Measurements from ENCODE around the gene ANKRD33. TPM values are rescaled to one million over a fixed set of nuclear protein-coding genes. Genes with fewer than 3 reads are reported as not detected.
"Not testable (repeated sequence)": the region's sequence is repeated elsewhere in the genome, so short reads cannot be mapped to it uniquely, and the experiment has no call there.

ANKRD33 gene
- total RNA-seq, 1 donor from 2014 or later, result not detected

- H3K27ac ChIP-seq, result no peak overlapping the region
Observed at GRCh38 chr12:51884676-51885229, 3.1 kb upstream of the ANKRD33 start.

GRCh38 chr12:51885294-51886020, 2.4 kb upstream of the ANKRD33 start:
- H3K36me3 ChIP-seq; H3K4me3 ChIP-seq; H3K4me1 ChIP-seq; H3K27me3 ChIP-seq; intact Hi-C loops (cut with DNase I); DNase-seq (ENCODE audit: low spot score in 2 of 2); H3K9me3 ChIP-seq: not testable (repeated sequence)
- H3K27ac ChIP-seq, result peak overlapping the region in 1 of 2 donors; percentile 26

More at GRCh38 chr12:51884676-51885229, 3.1 kb upstream of the ANKRD33 start:
- no peaks in the 10 kb centered on the region for H3K9me3 ChIP-seq
- DNase-seq (ENCODE audit: low spot score in 2 of 2), result no peak
- H3K27me3 ChIP-seq, result no peaks in the 10 kb centered on the region
- peaks cover 0 to 4% of the 10 kb centered on the region in 2 donors for H3K4me1 ChIP-seq
- no peaks in the 10 kb centered on the region for H3K36me3 ChIP-seq
- intact Hi-C loops (cut with DNase I), result no loop called here
- H3K4me3 ChIP-seq, result no peak overlapping the region
- no peak for TF ChIP-seq CTCF (IDR thresholded peaks at IDR 0.05)

- peaks cover 0 to 4% of the 10 kb centered on the region in 2 donors for H3K4me1 ChIP-seq
- DNase-seq (ENCODE audit: low spot score in 2 of 2), result peak; percentile 69 to 90
- no peaks in the 10 kb centered on the region for H3K36me3 ChIP-seq
- H3K27me3 ChIP-seq, result no peaks in the 10 kb centered on the region
- no peak overlapping the region for H3K4me3 ChIP-seq
- H3K9me3 ChIP-seq, result no peaks in the 10 kb centered on the region
- no peak for TF ChIP-seq CTCF (IDR thresholded peaks at IDR 0.05)
- intact Hi-C loops (cut with DNase I), result no loop called here
- H3K27ac ChIP-seq, result peak overlapping the region in 1 of 2 donors; percentile 58
Observed at GRCh38 chr12:51886021-51886710, 1.7 kb upstream of the ANKRD33 start.

- Histone ChIP-seq H3K27ac (no peak overlapping the region), H3K4me3 (no peak overlapping the region), H3K4me1 (peaks cover 0 to 4% of the 10 kb centered on the region in 2 donors), H3K9me3 (no peaks in the 10 kb centered on the region), H3K36me3 (no peaks in the 10 kb centered on the region), H3K27me3 (no peaks in the 10 kb centered on the region)
- intact Hi-C loops (cut with DNase I), result no loop called here
- DNase-seq (ENCODE audit: low spot score in 2 of 2), result no peak
- no peak for TF ChIP-seq CTCF (IDR thresholded peaks at IDR 0.05)
Observed at GRCh38 chr12:51888316-51889215, 663 bp downstream of the ANKRD33 start.

- Histone ChIP-seq H3K4me3 (no peak overlapping the region), H3K27me3 (no peaks in the 10 kb centered on the region), H3K9me3 (no peaks in the 10 kb centered on the region), H3K27ac (no peak overlapping the region), H3K36me3 (no peaks in the 10 kb centered on the region), H3K4me1 (peaks cover 0 to 4% of the 10 kb centered on the region in 2 donors)
- intact Hi-C loops (cut with DNase I), result no loop called here
- no peak for DNase-seq (ENCODE audit: low spot score in 2 of 2)
- no peak for TF ChIP-seq CTCF (IDR thresholded peaks at IDR 0.05)
Observed at GRCh38 chr12:51889216-51890132, 1.6 kb downstream of the ANKRD33 start.
